AG09309 (cell line): ENCODE data around the gene CMIP.

Experiments used
- DNase-seq: peaks from one replicate; pipeline ENCODE4 v3.0.0-alpha.2; 2010; ENCODE audit warnings: low read depth
- H3K4me3 ChIP-seq: 2 replicates; pipeline ENCODE4 v1.5.1; 2011; ENCODE audit warnings: mild to moderate bottlenecking, low read depth, low read length, moderate library complexity; ENCODE audit not compliant: control insufficient read depth
- CTCF ChIP-seq: IDR thresholded peaks from 2 replicates; pipeline ENCODE4 v1.5.1; 2011; ENCODE audit warnings: mild to moderate bottlenecking, low read depth, low read length, inconsistent platforms; ENCODE audit not compliant: insufficient read depth, control insufficient read depth; ENCODE audit errors: missing control alignments

Gene CMIP

GRCh38 chr16:81550432-81550808 lies 105.8 kb downstream of the CMIP start:
- no peak for TF ChIP-seq CTCF
- DNase-seq: no peak
- no peak overlapping the region for H3K4me3 ChIP-seq

GRCh38 chr16:81551151-81551808 lies 106.7 kb downstream of the CMIP start:
- TF ChIP-seq CTCF: no peak
- no peak overlapping the region for H3K4me3 ChIP-seq
- DNase-seq: no peak

- no peak for DNase-seq
- no peak overlapping the region for H3K4me3 ChIP-seq
- no peak for TF ChIP-seq CTCF
These were observed 107.3 kb downstream of the CMIP start for GRCh38 chr16:81551821-81552304.

- TF ChIP-seq CTCF: no peak
- no peak for DNase-seq
- H3K4me3 ChIP-seq: no peak overlapping the region
These were observed 108.1 kb downstream of the CMIP start for GRCh38 chr16:81552743-81553079.

GRCh38 chr16:81553080-81553813 lies 108.6 kb downstream of the CMIP start:
- no peak overlapping the region for H3K4me3 ChIP-seq
- no peak for DNase-seq
- no peak for TF ChIP-seq CTCF

GRCh38 chr16:81553814-81554675 lies 109.4 kb downstream of the CMIP start:
- no peak for TF ChIP-seq CTCF
- DNase-seq: no peak
- no peak overlapping the region for H3K4me3 ChIP-seq
